WTC11 (cell line): ENCODE measurements around the gene IZUMO2. TPM values are rescaled to one million over a fixed set of nuclear protein-coding genes. Genes with fewer than 3 reads are reported as not detected.
A peak's percentile ranks its signal among the peaks of the same experiment; 100 is the strongest.

Experiments
- ATF2 ChIP-seq: sonication (generic); formaldehyde crosslinking; IDR thresholded peaks from 2 replicates; pipeline ENCODE4 v1.8.1; 2022; ENCODE audit warnings: low read depth, missing genetic modification reagents, borderline replicate concordance
- CREM ChIP-seq: sonication (generic); formaldehyde crosslinking; IDR thresholded peaks from 2 replicates; pipeline ENCODE4 v1.8.1; 2022; ENCODE audit warnings: mild to moderate bottlenecking, missing genetic modification reagents, moderate library complexity
- FOXJ3 ChIP-seq: sonication (generic); formaldehyde crosslinking; IDR thresholded peaks from 2 replicates; pipeline ENCODE4 v1.9.0; 2021; ENCODE audit warnings: missing genetic modification reagents, mild to moderate bottlenecking, borderline replicate concordance
- FOXK1 ChIP-seq: sonication (generic); formaldehyde crosslinking; IDR thresholded peaks from 2 replicates; pipeline ENCODE4 v1.8.0; 2022; ENCODE audit warnings: mild to moderate bottlenecking, moderate library complexity, missing genetic modification reagents
- IRF1 ChIP-seq: sonication (generic); formaldehyde crosslinking; IDR thresholded peaks from 2 replicates; pipeline ENCODE4 v1.8.0; 2023; ENCODE audit warnings: missing genetic modification reagents
- JAZF1 ChIP-seq: fragments of 250-450 bp; sonication (Bioruptor Pico); IDR thresholded peaks from 2 replicates; pipeline ENCODE4 v1.9.0; 2021; ENCODE audit warnings: moderate library complexity, mild to moderate bottlenecking, inconsistent platforms
- JUN ChIP-seq: sonication (generic); formaldehyde crosslinking; IDR thresholded peaks from 2 replicates; pipeline ENCODE4 v1.8.0; 2023; ENCODE audit warnings: mild to moderate bottlenecking, missing genetic modification reagents
- NFYB ChIP-seq: sonication (generic); formaldehyde crosslinking; conservative IDR thresholded peaks from 2 replicates; pipeline ENCODE4 v1.8.0; 2022; ENCODE audit warnings: low read depth, missing genetic modification reagents
- SMAD3 ChIP-seq: sonication (generic); formaldehyde crosslinking; IDR thresholded peaks from 2 replicates; pipeline ENCODE4 v1.8.0; 2022; ENCODE audit warnings: missing genetic modification reagents, mild to moderate bottlenecking, borderline replicate concordance
- STAT6 ChIP-seq: sonication (generic); formaldehyde crosslinking; conservative IDR thresholded peaks from 2 replicates; pipeline ENCODE4 v1.8.1; 2023; ENCODE audit warnings: mild to moderate bottlenecking, low read depth, missing genetic modification reagents, moderate library complexity
- TEAD1 ChIP-seq: sonication (generic); formaldehyde crosslinking; IDR thresholded peaks from 2 replicates; pipeline ENCODE4 v1.8.0; 2022; ENCODE audit warnings: mild to moderate bottlenecking, missing genetic modification reagents
- ZNF138 ChIP-seq: sonication (generic); formaldehyde crosslinking; conservative IDR thresholded peaks from 2 replicates; pipeline ENCODE4 v1.8.1; 2022; ENCODE audit warnings: mild to moderate bottlenecking, moderate library complexity, missing genetic modification reagents
- ZNF263 ChIP-seq: sonication (generic); formaldehyde crosslinking; IDR thresholded peaks from 2 replicates; pipeline ENCODE4 v1.8.1; 2022; ENCODE audit warnings: low read depth, mild to moderate bottlenecking, moderate library complexity, missing genetic modification reagents
- ZNF425 ChIP-seq: fragments of 250-450 bp; sonication (Bioruptor Pico); conservative IDR thresholded peaks from 2 replicates; pipeline ENCODE4 v1.9.0; 2021; ENCODE audit warnings: mild to moderate bottlenecking
- total RNA-seq: library from RNA; stranded (reverse); gene quantifications from 3 replicates; pipeline ENCODE4 v1.2.3, GENCODE V29; 2021
- TF ChIP-seq, protein P1 (sequence below): sonication (generic); formaldehyde crosslinking; IDR thresholded peaks from 2 replicates; pipeline ENCODE4 v1.8.0; 2023; ENCODE audit warnings: missing genetic modification reagents, mild to moderate bottlenecking, borderline replicate concordance
- TF ChIP-seq, protein P2 (sequence below): sonication (generic); formaldehyde crosslinking; IDR thresholded peaks from 2 replicates; pipeline ENCODE4 v1.8.1; 2022; ENCODE audit warnings: mild to moderate bottlenecking, moderate library complexity, missing genetic modification reagents
- TF ChIP-seq, protein P3 (sequence below): sonication (generic); formaldehyde crosslinking; IDR thresholded peaks from 2 replicates; pipeline ENCODE4 v1.8.1; 2022; ENCODE audit warnings: mild to moderate bottlenecking, missing genetic modification reagents, moderate library complexity, borderline replicate concordance
- TF ChIP-seq, protein P4 (sequence below): sonication (generic); formaldehyde crosslinking; IDR thresholded peaks from 2 replicates; pipeline ENCODE4 v1.8.0; 2022; ENCODE audit warnings: mild to moderate bottlenecking, missing genetic modification reagents
- TF ChIP-seq, protein P5 (sequence below): sonication (generic); formaldehyde crosslinking; IDR thresholded peaks from 2 replicates; pipeline ENCODE4 v1.8.1; 2022; ENCODE audit warnings: low read depth, mild to moderate bottlenecking, moderate library complexity, missing genetic modification reagents, borderline replicate concordance

IZUMO2 gene
- total RNA-seq, 1 experiment from 2014 or later: 1.0 TPM

DNA sequence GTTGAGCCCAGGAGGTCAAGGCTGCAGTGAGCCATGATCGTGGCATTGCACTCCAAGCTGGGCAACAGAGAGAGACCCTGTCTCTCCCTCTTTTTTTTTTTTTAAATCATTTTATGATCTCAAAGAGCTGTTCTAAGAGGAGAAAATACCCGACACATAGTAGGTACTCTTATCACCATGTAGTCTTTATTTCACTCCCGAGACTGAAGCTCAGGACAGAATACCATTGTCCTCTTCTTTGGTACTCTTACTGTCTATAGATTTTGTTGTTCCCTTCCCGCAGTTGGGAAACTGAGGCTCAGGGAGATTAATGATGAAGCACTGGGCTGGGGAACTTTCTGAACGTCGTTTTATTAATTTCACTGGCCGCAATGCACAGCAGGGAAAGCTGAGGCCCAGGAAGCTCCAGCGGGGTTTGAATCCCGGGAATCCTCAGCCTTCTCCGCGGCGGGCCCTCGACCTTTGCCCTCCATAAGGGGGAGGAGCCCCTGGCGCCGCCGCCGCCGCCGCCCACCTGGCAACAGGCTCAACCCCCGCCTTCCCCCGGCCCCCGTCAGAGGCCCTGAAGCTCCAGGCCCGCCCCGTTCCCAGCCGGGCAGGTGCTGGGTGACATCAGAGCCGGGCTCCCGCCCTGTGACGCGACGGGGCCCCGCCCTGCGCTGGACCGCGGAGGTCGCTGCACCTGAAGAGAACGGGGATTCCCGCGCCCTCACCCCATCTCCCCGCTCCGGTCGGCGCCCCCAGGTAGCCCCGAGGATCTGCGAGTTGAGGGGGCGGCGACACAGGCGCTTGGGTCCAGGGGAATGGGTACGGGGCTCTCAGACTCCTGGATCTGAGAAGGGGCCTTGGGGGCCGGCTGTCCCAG, 42.0 kb upstream of the IZUMO2 start (continued):
- TF ChIP-seq, protein P1, sequence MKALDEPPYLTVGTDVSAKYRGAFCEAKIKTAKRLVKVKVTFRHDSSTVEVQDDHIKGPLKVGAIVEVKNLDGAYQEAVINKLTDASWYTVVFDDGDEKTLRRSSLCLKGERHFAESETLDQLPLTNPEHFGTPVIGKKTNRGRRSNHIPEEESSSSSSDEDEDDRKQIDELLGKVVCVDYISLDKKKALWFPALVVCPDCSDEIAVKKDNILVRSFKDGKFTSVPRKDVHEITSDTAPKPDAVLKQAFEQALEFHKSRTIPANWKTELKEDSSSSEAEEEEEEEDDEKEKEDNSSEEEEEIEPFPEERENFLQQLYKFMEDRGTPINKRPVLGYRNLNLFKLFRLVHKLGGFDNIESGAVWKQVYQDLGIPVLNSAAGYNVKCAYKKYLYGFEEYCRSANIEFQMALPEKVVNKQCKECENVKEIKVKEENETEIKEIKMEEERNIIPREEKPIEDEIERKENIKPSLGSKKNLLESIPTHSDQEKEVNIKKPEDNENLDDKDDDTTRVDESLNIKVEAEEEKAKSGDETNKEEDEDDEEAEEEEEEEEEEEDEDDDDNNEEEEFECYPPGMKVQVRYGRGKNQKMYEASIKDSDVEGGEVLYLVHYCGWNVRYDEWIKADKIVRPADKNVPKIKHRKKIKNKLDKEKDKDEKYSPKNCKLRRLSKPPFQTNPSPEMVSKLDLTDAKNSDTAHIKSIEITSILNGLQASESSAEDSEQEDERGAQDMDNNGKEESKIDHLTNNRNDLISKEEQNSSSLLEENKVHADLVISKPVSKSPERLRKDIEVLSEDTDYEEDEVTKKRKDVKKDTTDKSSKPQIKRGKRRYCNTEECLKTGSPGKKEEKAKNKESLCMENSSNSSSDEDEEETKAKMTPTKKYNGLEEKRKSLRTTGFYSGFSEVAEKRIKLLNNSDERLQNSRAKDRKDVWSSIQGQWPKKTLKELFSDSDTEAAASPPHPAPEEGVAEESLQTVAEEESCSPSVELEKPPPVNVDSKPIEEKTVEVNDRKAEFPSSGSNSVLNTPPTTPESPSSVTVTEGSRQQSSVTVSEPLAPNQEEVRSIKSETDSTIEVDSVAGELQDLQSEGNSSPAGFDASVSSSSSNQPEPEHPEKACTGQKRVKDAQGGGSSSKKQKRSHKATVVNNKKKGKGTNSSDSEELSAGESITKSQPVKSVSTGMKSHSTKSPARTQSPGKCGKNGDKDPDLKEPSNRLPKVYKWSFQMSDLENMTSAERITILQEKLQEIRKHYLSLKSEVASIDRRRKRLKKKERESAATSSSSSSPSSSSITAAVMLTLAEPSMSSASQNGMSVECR: peak; percentile 40; the same call in 1 of the 2 replicates
- TF ChIP-seq STAT6 (CRISPR knock-in tag): no peak
- TF ChIP-seq IRF1 (CRISPR knock-in tag): no peak
- TF ChIP-seq, protein P2, sequence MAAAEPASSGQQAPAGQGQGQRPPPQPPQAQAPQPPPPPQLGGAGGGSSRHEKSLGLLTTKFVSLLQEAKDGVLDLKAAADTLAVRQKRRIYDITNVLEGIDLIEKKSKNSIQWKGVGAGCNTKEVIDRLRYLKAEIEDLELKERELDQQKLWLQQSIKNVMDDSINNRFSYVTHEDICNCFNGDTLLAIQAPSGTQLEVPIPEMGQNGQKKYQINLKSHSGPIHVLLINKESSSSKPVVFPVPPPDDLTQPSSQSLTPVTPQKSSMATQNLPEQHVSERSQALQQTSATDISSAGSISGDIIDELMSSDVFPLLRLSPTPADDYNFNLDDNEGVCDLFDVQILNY (CRISPR knock-in tag): peak; percentile 62; the same call in 1 of the 2 replicates
- TF ChIP-seq TEAD1: 0 out of 2 replicates have a peak, but pooled peaks have one; percentile 56
- TF ChIP-seq, protein P3, sequence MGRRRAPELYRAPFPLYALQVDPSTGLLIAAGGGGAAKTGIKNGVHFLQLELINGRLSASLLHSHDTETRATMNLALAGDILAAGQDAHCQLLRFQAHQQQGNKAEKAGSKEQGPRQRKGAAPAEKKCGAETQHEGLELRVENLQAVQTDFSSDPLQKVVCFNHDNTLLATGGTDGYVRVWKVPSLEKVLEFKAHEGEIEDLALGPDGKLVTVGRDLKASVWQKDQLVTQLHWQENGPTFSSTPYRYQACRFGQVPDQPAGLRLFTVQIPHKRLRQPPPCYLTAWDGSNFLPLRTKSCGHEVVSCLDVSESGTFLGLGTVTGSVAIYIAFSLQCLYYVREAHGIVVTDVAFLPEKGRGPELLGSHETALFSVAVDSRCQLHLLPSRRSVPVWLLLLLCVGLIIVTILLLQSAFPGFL: no peak
- TF ChIP-seq CREM (CRISPR knock-in tag): peak; percentile 68; the same call in 1 of the 2 replicates
- TF ChIP-seq, protein P4, sequence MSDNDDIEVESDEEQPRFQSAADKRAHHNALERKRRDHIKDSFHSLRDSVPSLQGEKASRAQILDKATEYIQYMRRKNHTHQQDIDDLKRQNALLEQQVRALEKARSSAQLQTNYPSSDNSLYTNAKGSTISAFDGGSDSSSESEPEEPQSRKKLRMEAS (CRISPR knock-in tag): peak; percentile 57; the same call in 1 of the 2 replicates
- TF ChIP-seq ZNF425: no peak
- no peak for TF ChIP-seq SMAD3
- TF ChIP-seq JAZF1: no peak
- TF ChIP-seq ZNF263: no peak
- TF ChIP-seq ZNF138 (CRISPR knock-in tag): no peak
- TF ChIP-seq FOXK1 (CRISPR knock-in tag): 0 out of 2 replicates have a peak, but pooled peaks have one; percentile 29
- TF ChIP-seq FOXJ3 (CRISPR knock-in tag): no peak
- TF ChIP-seq JUN: no peak
- TF ChIP-seq, protein P5, sequence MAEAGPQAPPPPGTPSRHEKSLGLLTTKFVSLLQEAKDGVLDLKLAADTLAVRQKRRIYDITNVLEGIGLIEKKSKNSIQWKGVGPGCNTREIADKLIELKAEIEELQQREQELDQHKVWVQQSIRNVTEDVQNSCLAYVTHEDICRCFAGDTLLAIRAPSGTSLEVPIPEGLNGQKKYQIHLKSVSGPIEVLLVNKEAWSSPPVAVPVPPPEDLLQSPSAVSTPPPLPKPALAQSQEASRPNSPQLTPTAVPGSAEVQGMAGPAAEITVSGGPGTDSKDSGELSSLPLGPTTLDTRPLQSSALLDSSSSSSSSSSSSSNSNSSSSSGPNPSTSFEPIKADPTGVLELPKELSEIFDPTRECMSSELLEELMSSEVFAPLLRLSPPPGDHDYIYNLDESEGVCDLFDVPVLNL (CRISPR knock-in tag): 0 out of 2 replicates have a peak, but pooled peaks have one; percentile 29
- no peak for TF ChIP-seq ATF2
- TF ChIP-seq NFYB (CRISPR knock-in tag): no peak
